RWPE2 (cell line): Measurements from ENCODE around the gene HAUS1.
A peak's percentile ranks its signal among the peaks of the same experiment; 100 is the strongest.

Experiments
- ATAC-seq: fragments of 200-7000 bp; cut with Tn5 transposase; 3 replicates; pipeline ENCODE4 v1.9.1; 2021; ENCODE audit warnings: low read depth
- DNase-seq: peaks from one replicate; pipeline ENCODE4 v3.0.0-alpha.2; 2020; ENCODE audit warnings: low spot score
- H3K27ac ChIP-seq: fragments of 450-650 bp; 2 replicates; pipeline ENCODE4 v1.5.1; 2017; ENCODE audit warnings: mild to moderate bottlenecking; ENCODE audit not compliant: poor library complexity, severe bottlenecking
- H3K27me3 ChIP-seq: fragments of 250-450 bp; sonication (Bioruptor Pico); 2 replicates; pipeline ENCODE4 v1.5.1; 2021; ENCODE audit warnings: mild to moderate bottlenecking, moderate library complexity; ENCODE audit not compliant: insufficient read depth, poor library complexity, severe bottlenecking
- H3K36me3 ChIP-seq: fragments of 250-450 bp; sonication (Bioruptor Pico); 2 replicates; pipeline ENCODE4 v1.5.1; 2020; ENCODE audit warnings: low read depth, mild to moderate bottlenecking, moderate library complexity
- H3K4me1 ChIP-seq: fragments of 250-450 bp; sonication (Bioruptor Pico); 2 replicates; pipeline ENCODE4 v1.5.1; 2021; ENCODE audit warnings: mild to moderate bottlenecking, moderate library complexity; ENCODE audit not compliant: insufficient read depth, poor library complexity, severe bottlenecking
- H3K4me3 ChIP-seq: fragments of 250-450 bp; sonication (Bioruptor Pico); 2 replicates; pipeline ENCODE4 v1.5.1; 2021; ENCODE audit warnings: mild to moderate bottlenecking, moderate library complexity; ENCODE audit not compliant: severe bottlenecking
- H3K9me3 ChIP-seq: fragments of 250-450 bp; sonication (Bioruptor Pico); 2 replicates; pipeline ENCODE4 v1.5.1; 2021; ENCODE audit warnings: mild to moderate bottlenecking, moderate library complexity; ENCODE audit not compliant: severe bottlenecking
- CTCF ChIP-seq: fragments of 450-650 bp; IDR thresholded peaks from one replicate; pipeline ENCODE4 v1.5.1; 2017; ENCODE audit warnings: mild to moderate bottlenecking, moderate library complexity; ENCODE audit not compliant: poor library complexity, severe bottlenecking

HAUS1 gene

GRCh38 chr18:46166261-46166970 is 62.2 kb downstream of the HAUS1 start:
- no peaks in the 10 kb centered on the region for H3K27me3 ChIP-seq
- H3K9me3 ChIP-seq, result no peaks in the 10 kb centered on the region
- no peaks in the 10 kb centered on the region for H3K36me3 ChIP-seq
- H3K4me3 ChIP-seq, result no peak overlapping the region
- H3K27ac ChIP-seq, result no peak overlapping the region
- ATAC-seq (no peak), DNase-seq (no peak)
- TF ChIP-seq CTCF, result no peak
- no peaks in the 10 kb centered on the region for H3K4me1 ChIP-seq

- H3K27ac ChIP-seq, result no peak overlapping the region
- ATAC-seq (no peak), DNase-seq (no peak)
- H3K36me3 ChIP-seq, result no peaks in the 10 kb centered on the region
- no peaks in the 10 kb centered on the region for H3K27me3 ChIP-seq
- no peaks in the 10 kb centered on the region for H3K9me3 ChIP-seq
- no peak for TF ChIP-seq CTCF
- H3K4me1 ChIP-seq, result no peaks in the 10 kb centered on the region
- no peak overlapping the region for H3K4me3 ChIP-seq
Observed at GRCh38 chr18:46167971-46168370, 63.8 kb downstream of the HAUS1 start.

GRCh38 chr18:46169464-46169941 is 65.3 kb downstream of the HAUS1 start:
- Histone ChIP-seq H3K9me3 (no peaks in the 10 kb centered on the region), H3K36me3 (no peaks in the 10 kb centered on the region), H3K27me3 (no peaks in the 10 kb centered on the region), H3K4me3 (no peak overlapping the region), H3K4me1 (no peaks in the 10 kb centered on the region), H3K27ac (peak overlapping the region; percentile 20)
- TF ChIP-seq CTCF, result no peak
- ATAC-seq (no peak), DNase-seq (no peak)

GRCh38 chr18:46171331-46171730 is 67.1 kb downstream of the HAUS1 start:
- Histone ChIP-seq H3K27ac (no peak overlapping the region), H3K36me3 (peaks cover 6% of the 10 kb centered on the region), H3K4me1 (peaks cover 6% of the 10 kb centered on the region), H3K9me3 (no peaks in the 10 kb centered on the region), H3K4me3 (no peak overlapping the region), H3K27me3 (no peaks in the 10 kb centered on the region)
- no peak for TF ChIP-seq CTCF
- no peak for ATAC-seq
- DNase-seq, result no peak
